Fibroblast of lung (primary cell): ENCODE data around the gene NCL. TPM values are rescaled to one million over a fixed set of nuclear protein-coding genes. Genes with fewer than 3 reads are reported as not detected.

Experiments
- DNase-seq, 2 donors: peaks; one replicate each; pipeline versions ENCODE4 v3.0.0 to v3.0.0-alpha.2; 2010; ENCODE audit warnings: low read depth in 2 of 2
- H2AFZ ChIP-seq: 2 replicates; pipeline ENCODE4 v1.5.1; 2012; ENCODE audit warnings: low read length, control low read depth, inconsistent platforms
- H3K27ac ChIP-seq: 2 replicates; pipeline ENCODE4 v1.5.1; 2011; ENCODE audit warnings: low read length, control low read depth; ENCODE audit not compliant: insufficient read depth
- H3K27me3 ChIP-seq: 2 replicates; pipeline ENCODE4 v1.5.1; 2011; ENCODE audit warnings: mild to moderate bottlenecking, low read length; ENCODE audit not compliant: control insufficient read depth, insufficient read depth
- H3K36me3 ChIP-seq: 2 replicates; pipeline ENCODE4 v1.5.1; 2011; ENCODE audit warnings: low read length; ENCODE audit not compliant: control insufficient read depth, insufficient read depth
- H3K4me1 ChIP-seq: 2 replicates; pipeline ENCODE4 v1.5.1; 2011; ENCODE audit warnings: low read length; ENCODE audit not compliant: control insufficient read depth, insufficient read depth; ENCODE audit errors: extremely low read depth
- H3K4me2 ChIP-seq: 2 replicates; pipeline ENCODE4 v1.5.1; 2011; ENCODE audit warnings: low read length, control low read depth; ENCODE audit not compliant: insufficient read depth; ENCODE audit errors: extremely low read depth
- H3K4me3 ChIP-seq, 4 experiments: fragments of 200-600 bp in 1 of 4; sonication (generic) in 1 of 4; replicated peaks in 1 of 4; 2 replicates each; pipeline ENCODE4 v1.5.1; 2011 to 2016; ENCODE audit warnings: low read length in 4 of 4, low read depth in 3 of 4, mild to moderate bottlenecking in 3 of 4, control low read depth in 2 of 4, inconsistent platforms in 1 of 4, mixed read lengths in 1 of 4; ENCODE audit not compliant: insufficient read depth in 1 of 4; ENCODE audit errors: control extremely low read depth in 1 of 4
- H3K79me2 ChIP-seq: 2 replicates; pipeline ENCODE4 v1.5.1; 2012; ENCODE audit warnings: mild to moderate bottlenecking, low read length, inconsistent platforms; ENCODE audit not compliant: control insufficient read depth, insufficient read depth
- H3K9ac ChIP-seq: 2 replicates; pipeline ENCODE4 v1.5.1; 2011; ENCODE audit warnings: mild to moderate bottlenecking, low read length, control low read depth; ENCODE audit not compliant: insufficient read depth
- H3K9me3 ChIP-seq: 2 replicates; pipeline ENCODE4 v1.5.1; 2012; ENCODE audit warnings: low read depth, low read length; ENCODE audit not compliant: control insufficient read depth, insufficient read depth
- H4K20me1 ChIP-seq: 2 replicates; pipeline ENCODE4 v1.5.1; 2011; ENCODE audit warnings: low read length; ENCODE audit not compliant: control insufficient read depth, insufficient read depth; ENCODE audit errors: extremely low read depth
- CTCF ChIP-seq, 2 donors: IDR thresholded peaks in 1 of 2; conservative IDR thresholded peaks in 1 of 2; 1 replicate in 1 of 2; 2 replicates in 1 of 2; pipeline ENCODE4 v1.5.1; 2011 to 2012; ENCODE audit warnings: low read length in 2 of 2, control low read depth in 1 of 2, inconsistent platforms in 1 of 2, low read depth in 1 of 2, mild to moderate bottlenecking in 1 of 2
- EZH2 ChIP-seq: IDR thresholded peaks from 2 replicates; pipeline ENCODE4 v1.5.1; 2012; ENCODE audit warnings: low read length, control low read depth, mild to moderate bottlenecking; ENCODE audit errors: missing control alignments
- polyA plus RNA-seq, 2 donors: library from polyadenylated mRNA; depleted of rRNA in 1 of 2; stranded (reverse) in 1 of 2; unstranded in 1 of 2; fragments of >200 nt; gene quantifications; 2 replicates each; pipeline ENCODE4 v1.2.1, GENCODE V29; 2011 to 2012; ENCODE audit warnings: missing spikeins in 1 of 2
- total RNA-seq: library from RNA; depleted of rRNA; stranded (reverse); fragments of >200 nt; gene quantifications from 2 replicates; pipeline ENCODE4 v1.2.1, GENCODE V29; 2014

The NCL gene
- total and polyA plus RNA-seq, 2 donors (not counting 1 experiment from before 2014, with no cell fraction given), result 73.5 to 113 TPM

DNA sequence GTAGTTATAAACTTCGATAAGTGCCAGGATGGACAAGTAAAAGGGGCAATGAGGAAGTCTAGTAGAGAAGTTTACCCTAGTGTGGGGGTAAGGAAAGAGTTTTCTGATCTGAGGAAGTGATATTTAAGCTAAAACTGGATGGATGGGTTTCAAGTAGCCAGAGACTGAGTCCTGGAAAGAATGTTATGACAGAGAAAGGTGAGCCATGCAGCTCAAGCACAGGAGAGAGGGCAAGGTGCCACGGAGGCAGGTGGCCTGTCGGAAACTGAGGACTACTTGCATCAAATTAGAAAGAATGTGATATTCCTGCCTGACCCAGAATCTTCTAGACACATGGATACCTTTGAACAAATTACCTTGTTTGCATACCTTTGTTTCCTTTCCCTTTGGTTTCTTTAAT lies 39.5 kb upstream of the NCL start:
- no peaks in the 10 kb centered on the region for H3K36me3 ChIP-seq
- H3K4me3 ChIP-seq, result no peak overlapping the region
- no peak overlapping the region for H2AFZ ChIP-seq
- no peaks in the 10 kb centered on the region for H3K9me3 ChIP-seq
- H3K4me1 ChIP-seq, result no peaks in the 10 kb centered on the region
- H3K9ac ChIP-seq, result no peak overlapping the region
- no peak overlapping the region for H3K4me2 ChIP-seq
- no peaks in the 10 kb centered on the region for H4K20me1 ChIP-seq
- DNase-seq, result no peak
- H3K27me3 ChIP-seq, result no peaks in the 10 kb centered on the region
- H3K27ac ChIP-seq, result no peak overlapping the region
- TF ChIP-seq CTCF (conservative IDR thresholded peaks at IDR 0.05 in 1 of 2, IDR thresholded peaks at IDR 0.05 in 1 of 2; ENCODE audit: low read depth in 1 of 2, low read length in 2 of 2) (no peak), EZH2 (no peak)
- no peaks in the 10 kb centered on the region for H3K79me2 ChIP-seq

DNA sequence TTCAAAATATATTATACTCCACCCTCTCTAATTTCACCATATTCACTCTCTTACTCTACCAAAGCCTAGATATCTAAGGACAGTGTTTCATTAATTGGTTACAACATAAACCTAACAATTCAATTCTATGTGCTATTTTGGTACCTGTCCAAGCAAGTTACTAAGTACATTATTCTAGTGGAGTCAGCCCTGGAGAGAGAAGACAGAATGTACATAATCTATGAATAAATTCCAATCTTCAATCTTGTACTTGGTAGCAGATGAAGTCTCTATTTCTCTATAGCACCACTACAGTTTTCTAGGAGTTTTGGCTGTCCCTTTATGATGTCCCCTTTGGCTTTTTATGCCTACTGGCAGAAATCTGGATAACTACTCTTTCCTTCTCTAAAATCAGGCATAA lies 38.3 kb upstream of the NCL start:
- H3K36me3 ChIP-seq, result no peaks in the 10 kb centered on the region
- H3K27ac ChIP-seq, result no peak overlapping the region
- H4K20me1 ChIP-seq, result no peaks in the 10 kb centered on the region
- no peaks in the 10 kb centered on the region for H3K9me3 ChIP-seq
- H3K27me3 ChIP-seq, result no peaks in the 10 kb centered on the region
- no peak for DNase-seq
- H3K4me3 ChIP-seq, result no peak overlapping the region
- H3K4me2 ChIP-seq, result no peak overlapping the region
- no peaks in the 10 kb centered on the region for H3K79me2 ChIP-seq
- no peak overlapping the region for H2AFZ ChIP-seq
- H3K4me1 ChIP-seq, result no peaks in the 10 kb centered on the region
- H3K9ac ChIP-seq, result no peak overlapping the region
- TF ChIP-seq CTCF (conservative IDR thresholded peaks at IDR 0.05 in 1 of 2, IDR thresholded peaks at IDR 0.05 in 1 of 2; ENCODE audit: low read depth in 1 of 2, low read length in 2 of 2) (no peak), EZH2 (no peak)

- Histone ChIP-seq H3K79me2 (no peaks in the 10 kb centered on the region), H3K9ac (no peak overlapping the region), H3K36me3 (no peaks in the 10 kb centered on the region), H3K4me1 (no peaks in the 10 kb centered on the region), H3K27ac (no peak overlapping the region), H3K9me3 (no peaks in the 10 kb centered on the region), H3K27me3 (no peaks in the 10 kb centered on the region), H4K20me1 (no peaks in the 10 kb centered on the region), H3K4me2 (no peak overlapping the region), H3K4me3 (no peak overlapping the region), H2AFZ (no peak overlapping the region)
- TF ChIP-seq EZH2 (no peak), CTCF (conservative IDR thresholded peaks at IDR 0.05 in 1 of 2, IDR thresholded peaks at IDR 0.05 in 1 of 2; ENCODE audit: low read depth in 1 of 2, low read length in 2 of 2) (no peak)
- no peak for DNase-seq
These were observed 33.4 kb upstream of the NCL start for GRCh38 chr2:231497651-231498050.
